ENCODE results near the gene ARSD. TPM values are rescaled to one million over a fixed set of nuclear protein-coding genes. Genes with fewer than 3 reads are reported as not detected.

The ARSD gene
- total and polyA plus RNA-seq, 2 of the 8 experiments (the other 6 are each of a cell fraction or from before 2014, with no cell fraction given) = 1.8 to 3.2 TPM

DNA sequence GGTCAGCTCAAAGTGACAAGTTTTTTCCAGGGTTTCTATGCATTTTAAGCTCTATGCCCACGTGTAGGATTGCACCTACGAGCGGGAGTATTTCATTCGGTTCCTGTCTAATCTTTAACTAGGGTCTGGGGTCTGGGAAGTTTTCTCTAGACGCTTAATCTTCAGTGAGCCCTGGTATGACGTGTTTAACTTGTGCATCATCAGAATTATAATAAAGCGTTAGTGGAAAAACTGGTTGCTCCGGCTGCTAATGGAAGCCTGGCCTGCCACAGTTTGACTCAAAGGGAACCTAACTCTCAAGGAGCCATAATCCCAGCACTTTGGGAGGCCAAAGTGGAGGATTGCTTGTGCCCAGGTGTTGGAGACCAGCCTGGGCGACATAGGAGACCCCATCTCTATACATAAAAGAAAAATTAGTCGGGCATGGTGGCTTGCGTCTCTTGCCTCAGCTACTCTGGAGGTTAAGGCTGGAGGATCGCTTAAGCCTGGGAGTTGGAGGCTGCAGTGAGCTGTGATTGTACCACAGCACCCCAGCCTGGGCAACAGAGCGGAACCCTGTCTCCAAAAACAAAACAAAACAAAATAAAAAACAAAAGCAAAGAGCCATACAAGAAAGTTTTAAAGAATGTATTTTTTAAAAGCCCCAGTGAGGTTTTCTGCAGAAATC lies 30.2 kb downstream of the ARSD start:
- ChIA-PET CTCF (ENCODE audit: partially characterized antibody) (no interaction called here), POLR2A (ENCODE audit: partially characterized antibody) (interaction anchor here (0.6 to 1.5 kb wide), 2 partner anchors 19 to 30 kb away, joined by 3 to 4 read pairs; partner anchors contain the start of gene ARSD)
- H3K27ac ChIP-seq (ENCODE audit: low read depth, low read length) = no peak overlapping the region
- no peak overlapping the region for H4K8ac ChIP-seq (ENCODE audit: extremely low read depth, insufficient read depth, low read length)
- H3K79me2 ChIP-seq (ENCODE audit: control insufficient read depth in 1 of 2, insufficient read depth in 2 of 2, low read length in 2 of 2) = no peaks in the 10 kb centered on the region
- no peak overlapping the region for H3K14ac ChIP-seq (ENCODE audit: insufficient read length)
- FAIRE-seq (no peak), DNase-seq (ENCODE audit: low read depth in 1 of 2, low spot score in 2 of 2) (no peak)
- H2AFZ ChIP-seq (ENCODE audit: low read length) = no peak overlapping the region
- no peak overlapping the region for H2BK15ac ChIP-seq (ENCODE audit: low read length)
- no peak overlapping the region for H4K91ac ChIP-seq (replicated peaks; ENCODE audit: insufficient read length, low read length)
- H3K27me3 ChIP-seq (replicated peaks in 1 of 4; ENCODE audit: control insufficient read depth in 3 of 4, extremely low read depth in 1 of 4, insufficient read depth in 3 of 4, low read length in 3 of 4) = no peaks in the 10 kb centered on the region
- H2BK12ac ChIP-seq (ENCODE audit: low read depth, low read length) = no peak overlapping the region
- WGBS, 2 experiments (ENCODE audit: extremely low coverage in 1 of 2, insufficient coverage in 1 of 2, insufficient read length in 1 of 2, insufficient replicate concordance in 2 of 2, low coverage in 1 of 2, low lambda C conversion rate in 2 of 2, missing lambda C conversion rate in 1 of 2) = 79% methylated on average over 13 of the region's 13 CpGs; no CpG with 5 or more reads in 1 of the 2 experiments
- H3K18ac ChIP-seq (ENCODE audit: extremely low read depth, low read length) = no peak overlapping the region
- no peak overlapping the region for H3K23ac ChIP-seq (ENCODE audit: insufficient read length)
- H3K36me3 ChIP-seq (ENCODE audit: control insufficient read depth in 2 of 4, insufficient read depth in 4 of 4, low read length in 3 of 4) = peaks cover 0 to 6% (median 0%) of the 10 kb centered on the region in 4 experiments; a peak in 2 of 8 replicates
- H3K4me1 ChIP-seq (replicated peaks in 1 of 4; ENCODE audit: control insufficient read depth in 3 of 4, insufficient read depth in 4 of 4, low read length in 3 of 4) = peaks cover 0 to 10% (median 6%) of the 10 kb centered on the region in 4 experiments; a peak in 6 of 7 replicates
- no peak overlapping the region for H3K9ac ChIP-seq (replicated peaks in 1 of 4; ENCODE audit: extremely low read depth in 1 of 4, low read depth in 3 of 4, low read length in 3 of 4)
- no peak overlapping the region for H3K4me2 ChIP-seq (ENCODE audit: insufficient read depth in 1 of 2, low read depth in 2 of 2, low read length in 2 of 2)
- no peak overlapping the region for H3K4me3 ChIP-seq (ENCODE audit: extremely low read depth in 1 of 4, insufficient read depth in 2 of 4, low read depth in 3 of 4, low read length in 4 of 4)
- no peak overlapping the region for H2BK20ac ChIP-seq (ENCODE audit: low read length)
- H3K56ac ChIP-seq (replicated peaks; ENCODE audit: insufficient read length, low read depth, low read length) = no peak overlapping the region
- no peak overlapping the region for H3K4ac ChIP-seq (replicated peaks; ENCODE audit: insufficient read length, low read depth, low read length)
- H2AK5ac ChIP-seq (ENCODE audit: low read depth, low read length) = no peak overlapping the region
- H2BK120ac ChIP-seq (replicated peaks; ENCODE audit: low read depth, low read length) = no peak overlapping the region
- H4K20me1 ChIP-seq (replicated peaks in 1 of 2; ENCODE audit: control insufficient read depth in 1 of 2, insufficient read depth in 2 of 2, low read length in 2 of 2) = no peaks in the 10 kb centered on the region
- H3K9me3 ChIP-seq (ENCODE audit: insufficient read depth in 2 of 2, low read depth in 1 of 2, low read length in 1 of 2) = peaks cover 0 to 5% of the 10 kb centered on the region in 2 experiments; a peak in 2 of 4 replicates
- no peak for TF ChIP-seq MAFK (IDR thresholded peaks at IDR 0.05; ENCODE audit: low read depth, low read length)
- TF ChIP-seq SAP30 (IDR thresholded peaks at IDR 0.05; ENCODE audit: insufficient read depth, insufficient replicate concordance, low read length) = no peak
- TF ChIP-seq, protein P1, sequence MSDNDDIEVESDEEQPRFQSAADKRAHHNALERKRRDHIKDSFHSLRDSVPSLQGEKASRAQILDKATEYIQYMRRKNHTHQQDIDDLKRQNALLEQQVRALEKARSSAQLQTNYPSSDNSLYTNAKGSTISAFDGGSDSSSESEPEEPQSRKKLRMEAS (IDR thresholded peaks at IDR 0.05) = no peak
- H4K5ac ChIP-seq (ENCODE audit: insufficient read length, low read depth, low read length) = no peak overlapping the region
- H3K23me2 ChIP-seq (ENCODE audit: low read depth, low read length) = no peaks in the 10 kb centered on the region
- no peak overlapping the region; the same call in 1 of the 2 replicates for H2BK5ac ChIP-seq (ENCODE audit: low read depth, low read length)
- H3K79me1 ChIP-seq (ENCODE audit: low read depth, low read length) = no peaks in the 10 kb centered on the region
